SU-DHL-6 (cell line): Measurements from ENCODE around the gene BRIP1.

Experiments used
- H2AFZ ChIP-seq: fragments of 200-600 bp; sonication (generic); 2 replicates; pipeline ENCODE4 v1.6.1; 2014; ENCODE audit warnings: low read depth, mild to moderate bottlenecking, moderate library complexity, mixed read lengths, antibody characterized with exemption, low read length; ENCODE audit not compliant: severe bottlenecking
- H3F3A ChIP-seq: fragments of 200-600 bp; shearing (Covaris generic); 2 replicates; pipeline ENCODE4 v1.6.0; 2016; ENCODE audit warnings: antibody characterized with exemption, mild to moderate bottlenecking; ENCODE audit not compliant: insufficient read depth
- H3K27ac ChIP-seq: fragments of 200-600 bp; sonication (generic); 2 replicates; pipeline ENCODE4 v1.5.1; 2016; ENCODE audit warnings: low read depth, mild to moderate bottlenecking, low read length, moderate library complexity, mixed read lengths
- H3K27me3 ChIP-seq: fragments of 200-600 bp; sonication (generic), shearing (Covaris generic); 2 replicates; pipeline ENCODE4 v1.6.0; 2014; ENCODE audit warnings: mild to moderate bottlenecking, low read length
- H3K36me3 ChIP-seq: fragments of 200-600 bp; sonication (generic); 2 replicates; pipeline ENCODE4 v1.6.1; 2014; ENCODE audit warnings: mild to moderate bottlenecking, low read length, mixed read lengths
- H3K4me2 ChIP-seq: fragments of 300-600, 200-600 bp; shearing (Covaris generic), sonication (generic); 2 replicates; pipeline ENCODE4 v1.6.0; 2014; ENCODE audit warnings: low read length, low read depth, mild to moderate bottlenecking; ENCODE audit not compliant: poor library complexity, severe bottlenecking
- H3K4me3 ChIP-seq: fragments of 200-600 bp; sonication (generic); 2 replicates; pipeline ENCODE4 v1.5.1; 2014; ENCODE audit warnings: antibody characterized with exemption, low read length, mild to moderate bottlenecking, mixed read lengths; ENCODE audit not compliant: insufficient read depth, poor library complexity, severe bottlenecking
- H3K79me2 ChIP-seq: fragments of 200-600 bp; sonication (generic); 2 replicates; pipeline ENCODE4 v1.6.1; 2014; ENCODE audit warnings: mild to moderate bottlenecking, low read length, moderate library complexity; ENCODE audit not compliant: insufficient read depth
- H3K9ac ChIP-seq: fragments of 200-600 bp; sonication (generic); 2 replicates; pipeline ENCODE4 v1.7.0; 2014; ENCODE audit warnings: mild to moderate bottlenecking, low read length
- H3K9me2 ChIP-seq: fragments of 200-600 bp; sonication (generic); replicated peaks from 2 replicates; pipeline ENCODE4 v1.6.1; 2014; ENCODE audit warnings: low read length; ENCODE audit not compliant: insufficient read depth
- H3K9me3 ChIP-seq: fragments of 200-600 bp; sonication (generic); 2 replicates; pipeline ENCODE4 v1.6.1; 2014; ENCODE audit warnings: low read length, mixed read lengths; ENCODE audit not compliant: insufficient read depth
- H4K20me1 ChIP-seq: fragments of 200-600 bp; sonication (generic); 2 replicates; pipeline ENCODE4 v1.6.1; 2014; ENCODE audit warnings: low read depth, mild to moderate bottlenecking, antibody characterized with exemption, low read length, moderate library complexity, mixed read lengths
- CTCF ChIP-seq: fragments of 200-600 bp; sonication (generic); IDR thresholded peaks from one replicate; pipeline ENCODE4 v1.5.1; 2017; ENCODE audit warnings: antibody characterized with exemption, mild to moderate bottlenecking, low read length, moderate library complexity; ENCODE audit not compliant: insufficient read depth, poor library complexity, severe bottlenecking
- EZH2phosphoT487 ChIP-seq: fragments of 200-600 bp; sonication (generic), shearing (Covaris generic); conservative IDR thresholded peaks from 2 replicates; pipeline ENCODE4 v1.6.1; 2018; ENCODE audit warnings: mild to moderate bottlenecking, antibody characterized with exemption, low read length, moderate library complexity, mixed read lengths

BRIP1 gene

GRCh38 chr17:61880589-61881102 is 17.3 kb upstream of the BRIP1 start:
- H2AFZ ChIP-seq = no peak overlapping the region
- H3K4me2 ChIP-seq = no peak overlapping the region
- H3K27ac ChIP-seq = no peak overlapping the region
- no peaks in the 10 kb centered on the region for H3K79me2 ChIP-seq
- H3K9me2 ChIP-seq = no peaks in the 10 kb centered on the region
- H3K4me3 ChIP-seq = no peak overlapping the region
- no peaks in the 10 kb centered on the region for H4K20me1 ChIP-seq
- no peaks in the 10 kb centered on the region for H3K9me3 ChIP-seq
- peaks cover 10% of the 10 kb centered on the region; the same call in 1 of the 2 replicates for H3K36me3 ChIP-seq
- no peaks in the 10 kb centered on the region; the same call in 1 of the 2 replicates for H3F3A ChIP-seq
- no peaks in the 10 kb centered on the region for H3K27me3 ChIP-seq
- TF ChIP-seq EZH2phosphoT487 = no peak
- no peak for TF ChIP-seq CTCF
- no peak overlapping the region for H3K9ac ChIP-seq

GRCh38 chr17:61878984-61879612 is 15.8 kb upstream of the BRIP1 start:
- Histone ChIP-seq H3K4me2 (no peak overlapping the region), H3K36me3 (peaks cover 14% of the 10 kb centered on the region; the same call in 1 of the 2 replicates), H3K9me2 (no peaks in the 10 kb centered on the region), H3F3A (no peaks in the 10 kb centered on the region; the same call in 1 of the 2 replicates), H4K20me1 (no peaks in the 10 kb centered on the region), H3K4me3 (no peak overlapping the region), H2AFZ (no peak overlapping the region), H3K27me3 (no peaks in the 10 kb centered on the region), H3K9me3 (no peaks in the 10 kb centered on the region), H3K27ac (no peak overlapping the region), H3K79me2 (no peaks in the 10 kb centered on the region), H3K9ac (no peak overlapping the region)
- no peak for TF ChIP-seq EZH2phosphoT487
- TF ChIP-seq CTCF = no peak

- no peaks in the 10 kb centered on the region; the same call in 1 of the 2 replicates for H3F3A ChIP-seq
- no peaks in the 10 kb centered on the region for H3K27me3 ChIP-seq
- no peaks in the 10 kb centered on the region for H3K9me2 ChIP-seq
- H3K79me2 ChIP-seq = no peaks in the 10 kb centered on the region
- H3K4me3 ChIP-seq = no peak overlapping the region
- H3K36me3 ChIP-seq = peaks cover 14% of the 10 kb centered on the region; the same call in 1 of the 2 replicates
- H4K20me1 ChIP-seq = no peaks in the 10 kb centered on the region
- no peak overlapping the region for H3K4me2 ChIP-seq
- H3K9me3 ChIP-seq = no peaks in the 10 kb centered on the region
- TF ChIP-seq CTCF (no peak), EZH2phosphoT487 (no peak)
- no peak overlapping the region for H3K9ac ChIP-seq
- H3K27ac ChIP-seq = no peak overlapping the region
- no peak overlapping the region for H2AFZ ChIP-seq
Observed at GRCh38 chr17:61878520-61878919, 15.2 kb upstream of the BRIP1 start.
